Lung (tissue), 12 donors: ENCODE measurements around the gene OR5M3. TPM values are rescaled to one million over a fixed set of nuclear protein-coding genes. Genes with fewer than 3 reads are reported as not detected.

Source experiments
- ATAC-seq: fragments of 200-7000 bp; cut with Tn5 transposase; one replicate; pipeline ENCODE4 v1.9.1; 2020; ENCODE audit warnings: moderate number of reproducible peaks; ENCODE audit not compliant: insufficient read depth, low FRiP score
- DNase-seq, 3 donors: peaks; one replicate each; pipeline ENCODE4 v3.0.0-alpha.2; 2013 to 2017
- H3K27ac ChIP-seq, 2 donors: one replicate each; pipeline ENCODE4 v1.5.1; 2013; ENCODE audit warnings: mild to moderate bottlenecking in 2 of 2, moderate library complexity in 2 of 2, control low read depth in 1 of 2, inconsistent platforms in 1 of 2, low read depth in 1 of 2, low read length in 1 of 2
- H3K27me3 ChIP-seq, 3 donors: one replicate each; pipeline ENCODE4 v1.5.1; 2013; ENCODE audit warnings: low read length in 2 of 3; ENCODE audit not compliant: control insufficient read depth in 3 of 3, insufficient read depth in 3 of 3
- H3K36me3 ChIP-seq, 4 donors: one replicate each; pipeline ENCODE4 v1.5.1; 2013; ENCODE audit warnings: low read length in 4 of 4, mild to moderate bottlenecking in 1 of 4, moderate library complexity in 1 of 4; ENCODE audit not compliant: control insufficient read depth in 4 of 4, insufficient read depth in 4 of 4
- H3K4me1 ChIP-seq, 5 donors: one replicate each; pipeline ENCODE4 v1.5.1; 2013; ENCODE audit warnings: low read length in 5 of 5, mild to moderate bottlenecking in 2 of 5, moderate library complexity in 1 of 5; ENCODE audit not compliant: control insufficient read depth in 5 of 5, insufficient read depth in 5 of 5
- H3K4me3 ChIP-seq: one replicate; pipeline ENCODE4 v1.5.1; 2013; ENCODE audit warnings: mild to moderate bottlenecking, control low read depth, moderate library complexity
- H3K9ac ChIP-seq, 2 donors: one replicate each; pipeline ENCODE4 v1.5.1; 2013; ENCODE audit warnings: low read length in 2 of 2, control low read depth in 1 of 2; ENCODE audit not compliant: insufficient read depth in 1 of 2
- H3K9me3 ChIP-seq, 4 donors: one replicate each; pipeline ENCODE4 v1.5.1; 2013; ENCODE audit warnings: low read length in 3 of 4, mild to moderate bottlenecking in 1 of 4, moderate library complexity in 1 of 4; ENCODE audit not compliant: control insufficient read depth in 4 of 4, insufficient read depth in 3 of 4
- CTCF ChIP-seq: IDR thresholded peaks from 2 replicates; pipeline ENCODE4 v1.5.1; 2012; ENCODE audit warnings: mild to moderate bottlenecking; ENCODE audit errors: control extremely low read depth, extremely low read depth
- whole genome bisulfite sequencing, 2 donors: extraction: QIAGEN DNeasy Blood & Tissue Kit; methylation state at CpG; one replicate each; pipeline ENCODE4 v1.1.7; 2013; 5-methylcytosine and 5-hydroxymethylcytosine counted together
- polyA plus RNA-seq, 2 donors: library from polyadenylated mRNA; stranded (reverse); fragments of 200-250 nt; gene quantifications; one replicate each; pipeline ENCODE4 v1.2.1, GENCODE V29; 2013
- total RNA-seq, 2 donors: library from RNA; depleted of rRNA in 1 of 2; stranded (reverse); fragments of >200 nt in 1 of 2; gene quantifications; one replicate each; pipeline ENCODE4 v1.2.1, GENCODE V29; 2014 to 2021
- donor health status: control.
- donor health status: control.
- donor health status: Bipolar disorder and iron deficiency.
- donor health status: healthy.
- donor health status: DM: yes; HTN: yes; CAD: no.

OR5M3 gene
- total and polyA plus RNA-seq, 4 donors: not detected

DNA sequence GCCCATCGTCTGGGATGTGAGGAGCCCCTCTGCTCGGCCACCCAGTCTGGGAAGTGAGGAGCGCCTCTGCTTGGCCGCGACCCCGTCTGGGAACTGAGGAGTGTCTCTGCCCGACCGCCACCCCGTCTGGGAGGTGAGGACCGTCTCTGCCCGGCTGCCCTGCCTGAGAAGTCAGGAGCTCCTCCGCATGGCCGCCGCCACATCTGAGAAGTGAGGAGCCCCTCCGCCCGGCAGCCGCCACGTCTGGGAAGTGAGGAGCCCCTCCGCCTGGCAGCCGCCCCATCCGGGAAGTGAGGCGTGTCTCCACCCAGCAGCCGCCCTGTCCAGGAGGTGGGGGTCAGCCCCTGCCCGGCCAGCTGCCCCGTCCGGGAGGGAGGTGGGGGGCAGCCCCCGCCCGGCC lies 23.9 kb upstream of the OR5M3 start:
- H3K4me3 ChIP-seq: no peak overlapping the region
- ATAC-seq (no peak), DNase-seq (no peak)
- TF ChIP-seq CTCF: no peak
- WGBS, 2 donors: 96 to 98% methylated on average over 23 to 28 of the region's 28 CpGs
- H3K27me3 ChIP-seq: no peaks in the 10 kb centered on the region
- no peak overlapping the region for H3K9ac ChIP-seq
- H3K9me3 ChIP-seq: peaks cover 0 to 6% (median 0%) of the 10 kb centered on the region in 4 donors
- H3K36me3 ChIP-seq: no peaks in the 10 kb centered on the region
- H3K4me1 ChIP-seq: no peaks in the 10 kb centered on the region
- no peak overlapping the region for H3K27ac ChIP-seq

- Histone ChIP-seq H3K9me3 (peaks cover 0 to 6% (median 0%) of the 10 kb centered on the region in 4 donors), H3K4me3 (no peak overlapping the region), H3K27me3 (no peaks in the 10 kb centered on the region), H3K4me1 (no peaks in the 10 kb centered on the region), H3K27ac (no peak overlapping the region), H3K36me3 (no peaks in the 10 kb centered on the region), H3K9ac (no peak overlapping the region)
- DNase-seq: no peak
- ATAC-seq: no peak
- no peak for TF ChIP-seq CTCF
- 84 to 89% methylated on average over 2 of the region's 2 CpGs for WGBS, 2 donors
Measured at GRCh38 chr11:56495117-56495516, 22.0 kb upstream of the OR5M3 start.

DNA sequence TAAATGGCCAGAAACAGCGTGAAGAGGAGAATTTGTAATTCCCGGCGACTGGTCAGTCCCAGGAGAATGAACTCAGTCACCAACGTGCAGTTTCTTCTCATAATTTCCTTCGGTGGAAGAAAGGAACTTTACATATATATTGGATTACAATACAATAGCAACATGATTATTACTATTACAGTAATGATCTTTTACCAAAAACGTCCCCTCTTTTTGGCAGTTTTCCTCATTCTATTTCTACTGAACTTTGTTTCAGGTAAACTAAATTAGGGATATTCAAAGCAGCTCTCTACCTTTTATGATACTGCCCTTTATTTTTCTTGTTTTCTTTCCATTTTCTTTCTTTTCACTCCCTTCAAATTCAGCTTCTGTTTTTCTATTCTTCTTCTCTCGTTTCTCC lies 18.1 kb upstream of the OR5M3 start, which contains the start of gene OR5M8:
OR5M8 (minus strand) TSS at position 101 of the 400 bp plus-strand sequence; CDS start at position 101, 0 bp downstream.
- Histone ChIP-seq H3K4me3 (no peak within 1 kb of the TSS), H3K27ac (no peak within 1 kb of the TSS), H3K9me3 (peaks cover 0 to 4% (median 0%) of the 10 kb centered on the region in 4 donors), H3K36me3 (no peaks in the 10 kb centered on the region), H3K27me3 (no peaks in the 10 kb centered on the region), H3K9ac (no peak within 1 kb of the TSS), H3K4me1 (no peaks in the 10 kb centered on the region)
- DNase-seq: no peak
- no peak for TF ChIP-seq CTCF
- ATAC-seq: no peak
- WGBS, 2 donors: 81 to 87% methylated on average over 7 of the region's 7 CpGs

DNA sequence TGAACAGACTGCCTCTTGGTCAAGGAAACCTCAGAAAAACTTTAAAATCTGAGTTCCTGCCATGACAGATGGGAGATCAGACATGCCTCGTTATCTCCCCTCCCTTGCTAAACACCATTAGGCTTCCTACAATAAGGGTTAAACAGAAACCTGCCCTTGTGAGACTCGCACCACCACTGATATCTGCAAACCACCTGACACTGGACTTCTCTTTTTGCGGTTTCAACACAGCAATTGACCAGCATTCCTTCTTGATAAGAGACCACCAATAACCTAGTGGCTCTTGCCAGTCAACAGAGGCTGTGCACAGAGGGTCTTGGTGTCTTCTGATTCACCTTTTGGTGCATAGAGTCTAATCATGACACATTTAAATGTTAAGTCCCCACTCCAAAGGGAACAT lies 13.6 kb upstream of the OR5M3 start:
- WGBS, 2 donors: 61% methylated on average over 3 of the region's 3 CpGs
- no peak overlapping the region for H3K4me3 ChIP-seq
- no peaks in the 10 kb centered on the region for H3K36me3 ChIP-seq
- H3K9ac ChIP-seq: no peak overlapping the region
- no peaks in the 10 kb centered on the region for H3K4me1 ChIP-seq
- H3K27ac ChIP-seq: no peak overlapping the region
- H3K27me3 ChIP-seq: no peaks in the 10 kb centered on the region
- DNase-seq (no peak), ATAC-seq (no peak)
- TF ChIP-seq CTCF: no peak
- H3K9me3 ChIP-seq: peaks cover 0 to 4% (median 0%) of the 10 kb centered on the region in 4 donors
